A549 (cell line): ENCODE measurements around the gene MPI. TPM values are rescaled to one million over a fixed set of nuclear protein-coding genes. Genes with fewer than 3 reads are reported as not detected.

ENCODE experiments used
- ATAC-seq, 2 experiments: fragments of 200-7000 bp in 1 of 2; fragments of >200 bp in 1 of 2; cut with Nextera tagmentation in 1 of 2; cut with Tn5 transposase in 1 of 2; 3 replicates each; pipeline versions ENCODE4 v1.8.0 to v1.9.1; 2018 to 2020; ENCODE audit warnings: mild to moderate bottlenecking in 1 of 2, moderate library complexity in 1 of 2
- CTCF ChIA-PET: fragments of 300-600 bp; sonication (Branson Sonifier 250); formaldehyde crosslinking; extraction: SDS; loops from one replicate; lab custom pipeline; 2021; ENCODE audit warnings: antibody characterized with exemption, inconsistent platforms; lab: Yijun Ruan, JAX
- POLR2A ChIA-PET: fragments of 350-600 bp; formaldehyde crosslinking; extraction: SDS; loops from one replicate; lab custom pipeline; 2021; ENCODE audit warnings: antibody characterized with exemption, inconsistent platforms; lab: Yijun Ruan, JAX
- DNase-seq, 2 experiments: peaks; one replicate each; pipeline versions ENCODE4 v3.0.0 to v3.0.0-alpha.2; 2011 to 2016; ENCODE audit warnings: low read depth in 1 of 2, low spot score in 1 of 2
- FAIRE-seq: peaks from 2 replicates; lab custom pipeline; 2011; peaks lifted over from hg19 to GRCh38; lab: Jason Lieb, UNC
- H3K27ac ChIP-seq, 2 experiments: fragments of >200 bp; sonication (Bioruptor Twin); formaldehyde crosslinking; 3 replicates each; pipeline ENCODE4 v1.5.1; 2016 to 2017
- H3K4me1 ChIP-seq: fragments of >200 bp; sonication (Bioruptor Twin); formaldehyde crosslinking; 3 replicates; pipeline ENCODE4 v1.6.1; 2016
- H3K4me2 ChIP-seq: fragments of >200 bp; sonication (Bioruptor Twin); formaldehyde crosslinking; 3 replicates; pipeline ENCODE4 v1.6.1; 2016
- H3K4me3 ChIP-seq: fragments of >200 bp; sonication (Bioruptor Twin); formaldehyde crosslinking; 3 replicates; pipeline ENCODE4 v1.5.1; 2016
- H3K9me3 ChIP-seq: fragments of >200 bp; sonication (Bioruptor Twin); formaldehyde crosslinking; 3 replicates; pipeline ENCODE4 v1.6.1; 2016
- CBX2 ChIP-seq: fragments of 200-600 bp; sonication (generic); IDR thresholded peaks from 2 replicates; pipeline ENCODE4 v1.6.1; 2016; ENCODE audit warnings: low read depth, mild to moderate bottlenecking, borderline replicate concordance
- CHD4 ChIP-seq: fragments of 200-600 bp; sonication (generic); IDR thresholded peaks from 2 replicates; pipeline ENCODE4 v1.6.1; 2016; ENCODE audit warnings: antibody characterized with exemption, mild to moderate bottlenecking, borderline replicate concordance
- FOSL2 ChIP-seq, 2 experiments: fragments of 450-650 bp in 1 of 2; fragments of >200 bp in 1 of 2; sonication (Bioruptor Twin) in 1 of 2; formaldehyde crosslinking; IDR thresholded peaks; 2 replicates each; pipeline versions ENCODE4 v1.5.0 to v1.6.1; 2016 to 2020; ENCODE audit warnings: mild to moderate bottlenecking in 1 of 2, moderate library complexity in 1 of 2
- FOXS1 ChIP-seq: fragments of 250-450 bp; sonication (Bioruptor Pico); IDR thresholded peaks from 2 replicates; pipeline ENCODE4 v1.5.0; 2020; ENCODE audit warnings: mild to moderate bottlenecking, moderate library complexity
- GATA3 ChIP-seq: IDR thresholded peaks from 2 replicates; pipeline ENCODE4 v1.6.1; 2012; ENCODE audit warnings: borderline replicate concordance
- HDAC2 ChIP-seq: fragments of 200-600 bp; sonication (generic); IDR thresholded peaks from 2 replicates; pipeline ENCODE4 v1.6.1; 2016
- HOXA7 ChIP-seq: fragments of 250-450 bp; sonication (Bioruptor Pico); IDR thresholded peaks from 2 replicates; pipeline ENCODE4 v1.5.0; 2020; ENCODE audit warnings: mild to moderate bottlenecking, moderate library complexity
- HOXB5 ChIP-seq: fragments of 250-450 bp; sonication (Bioruptor Pico); IDR thresholded peaks from 2 replicates; pipeline ENCODE4 v1.5.0; 2020; ENCODE audit warnings: mild to moderate bottlenecking, moderate library complexity
- JUN ChIP-seq, 2 experiments: fragments of >200 bp; sonication (Bioruptor Twin); formaldehyde crosslinking; IDR thresholded peaks; 2 replicates in 1 of 2; 3 replicates in 1 of 2; pipeline ENCODE4 v1.6.1; 2016 to 2017
- JUNB ChIP-seq: fragments of >200 bp; sonication (Bioruptor Twin); formaldehyde crosslinking; IDR thresholded peaks from 2 replicates; pipeline ENCODE4 v1.6.1; 2016
- MAZ ChIP-seq: fragments of 150-350 bp; IDR thresholded peaks from 2 replicates; pipeline ENCODE4 v1.6.1; 2014; ENCODE audit warnings: antibody characterized with exemption, low read depth, low read length, borderline replicate concordance
- NR3C1 ChIP-seq: fragments of >200 bp; sonication (Bioruptor Twin); formaldehyde crosslinking; IDR thresholded peaks from 3 replicates; pipeline ENCODE4 v1.6.1; 2017
- POLR2AphosphoS2 ChIP-seq: conservative IDR thresholded peaks from 2 replicates; pipeline ENCODE4 v1.6.1; 2012; ENCODE audit warnings: low read length, improper control_type of control experiment, inconsistent platforms
- RARB ChIP-seq: fragments of 250-450 bp; sonication (Bioruptor Pico); IDR thresholded peaks from 2 replicates; pipeline ENCODE4 v1.8.0; 2021; ENCODE audit warnings: mild to moderate bottlenecking, moderate library complexity
- RCOR1 ChIP-seq: fragments of 150-350 bp; IDR thresholded peaks from 2 replicates; pipeline ENCODE4 v1.6.1; 2014; ENCODE audit warnings: antibody characterized with exemption, low read length, low read depth
- RNF2 ChIP-seq: fragments of 200-600 bp; sonication (generic); IDR thresholded peaks from 2 replicates; pipeline ENCODE4 v1.6.1; 2016; ENCODE audit warnings: low read depth, mild to moderate bottlenecking, antibody characterized with exemption, moderate library complexity, borderline replicate concordance
- SREBF2 ChIP-seq: fragments of 450-650 bp; IDR thresholded peaks from 2 replicates; pipeline ENCODE4 v1.6.1; 2014; ENCODE audit warnings: mild to moderate bottlenecking, moderate library complexity
- TP53 ChIP-seq: fragments of 250-450 bp; sonication (Bioruptor Pico); IDR thresholded peaks from 2 replicates; pipeline ENCODE4 v1.5.0; 2021; ENCODE audit warnings: mild to moderate bottlenecking, moderate library complexity
- ZNF302 ChIP-seq: fragments of 250-450 bp; sonication (Bioruptor Pico); IDR thresholded peaks from 2 replicates; pipeline ENCODE4 v1.9.0; 2021; ENCODE audit warnings: inconsistent platforms, mild to moderate bottlenecking, moderate library complexity
- ZSCAN20 ChIP-seq: fragments of 250-450 bp; sonication (Bioruptor Pico); IDR thresholded peaks from 2 replicates; pipeline ENCODE4 v1.8.0; 2022; ENCODE audit warnings: mild to moderate bottlenecking, moderate library complexity
- WGBS: methylation state at CpG from one replicate; pipeline ENCODE4 v1.1.6; 2017; ENCODE audit errors: missing lambda C conversion rate; 5-methylcytosine and 5-hydroxymethylcytosine counted together
- polyA plus RNA-seq, 4 experiments: library from polyadenylated mRNA; depleted of rRNA in 3 of 4; stranded (reverse); fragments of >200 nt; fragmentation: RNase III in 1 of 4; extraction: RNeasy Plus Mini Kit Qiagen cat#74134 plus additional on column Dnase treatment in 1 of 4; gene quantifications; 2 replicates in 3 of 4; 3 replicates in 1 of 4; pipeline ENCODE4 v1.2.3, GENCODE V29; 2011 to 2017
- TF ChIP-seq, protein P1 (sequence below): fragments of >200 bp; sonication (Bioruptor Twin); formaldehyde crosslinking; IDR thresholded peaks from 2 replicates; pipeline ENCODE4 v1.6.1; 2016
- TF ChIP-seq, protein P2 (sequence below): fragments of >200 bp; sonication (Bioruptor Twin); formaldehyde crosslinking; IDR thresholded peaks from 3 replicates; pipeline ENCODE4 v1.5.1; 2016
- TF ChIP-seq, protein P3 (sequence below): fragments of 450-650 bp; IDR thresholded peaks from 2 replicates; pipeline ENCODE4 v1.6.1; 2014; ENCODE audit warnings: antibody characterized with exemption
- TF ChIP-seq, protein P4 (sequence below): IDR thresholded peaks from 2 replicates; pipeline ENCODE4 v1.6.1; 2012

MPI gene
- polyA plus RNA-seq, 2 of the 4 experiments (the other 2 are of a cell fraction) = 39.9 to 53.7 TPM

DNA sequence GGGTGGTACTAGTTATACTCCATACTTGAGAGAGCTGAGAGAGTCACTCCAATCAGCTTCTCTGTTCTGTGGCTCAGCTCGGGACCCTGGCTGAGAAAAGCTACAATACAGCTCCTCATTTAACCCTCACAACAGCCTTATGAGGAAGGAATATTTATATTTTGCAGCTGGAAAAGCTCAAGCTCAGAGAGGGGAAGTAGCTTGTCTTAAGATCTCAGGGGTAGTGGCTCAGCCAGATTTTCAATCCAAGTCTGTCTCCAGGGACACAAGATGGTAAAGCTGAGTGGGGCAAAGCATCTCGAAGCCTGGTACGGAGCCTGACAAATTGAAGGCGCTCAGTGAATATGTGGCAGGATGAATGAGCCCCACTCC, 31.5 kb upstream of the MPI start:
- ATAC-seq = no peak
- DNase-seq = no peak
- 93% methylated on average over 4 of the region's 4 CpGs for WGBS
- H3K4me3 ChIP-seq = no peak overlapping the region
- TF ChIP-seq, protein P1, sequence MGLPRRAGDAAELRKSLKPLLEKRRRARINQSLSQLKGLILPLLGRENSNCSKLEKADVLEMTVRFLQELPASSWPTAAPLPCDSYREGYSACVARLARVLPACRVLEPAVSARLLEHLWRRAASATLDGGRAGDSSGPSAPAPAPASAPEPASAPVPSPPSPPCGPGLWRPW = no peak
- TF ChIP-seq RARB (CRISPR knock-in tag) (no peak), RNF2 (no peak), JUNB (no peak), JUN (IDR thresholded peaks at IDR 0.05) (no peak), SREBF2 (no peak), CHD4 (no peak), POLR2AphosphoS2 (no peak), HOXB5 (no peak), HDAC2 (no peak), TP53 (CRISPR knock-in tag) (no peak), MAZ (no peak), CBX2 (no peak), RCOR1 (no peak), NR3C1 (no peak), GATA3 (no peak), FOXS1 (CRISPR knock-in tag) (no peak)
- TF ChIP-seq, protein P2, sequence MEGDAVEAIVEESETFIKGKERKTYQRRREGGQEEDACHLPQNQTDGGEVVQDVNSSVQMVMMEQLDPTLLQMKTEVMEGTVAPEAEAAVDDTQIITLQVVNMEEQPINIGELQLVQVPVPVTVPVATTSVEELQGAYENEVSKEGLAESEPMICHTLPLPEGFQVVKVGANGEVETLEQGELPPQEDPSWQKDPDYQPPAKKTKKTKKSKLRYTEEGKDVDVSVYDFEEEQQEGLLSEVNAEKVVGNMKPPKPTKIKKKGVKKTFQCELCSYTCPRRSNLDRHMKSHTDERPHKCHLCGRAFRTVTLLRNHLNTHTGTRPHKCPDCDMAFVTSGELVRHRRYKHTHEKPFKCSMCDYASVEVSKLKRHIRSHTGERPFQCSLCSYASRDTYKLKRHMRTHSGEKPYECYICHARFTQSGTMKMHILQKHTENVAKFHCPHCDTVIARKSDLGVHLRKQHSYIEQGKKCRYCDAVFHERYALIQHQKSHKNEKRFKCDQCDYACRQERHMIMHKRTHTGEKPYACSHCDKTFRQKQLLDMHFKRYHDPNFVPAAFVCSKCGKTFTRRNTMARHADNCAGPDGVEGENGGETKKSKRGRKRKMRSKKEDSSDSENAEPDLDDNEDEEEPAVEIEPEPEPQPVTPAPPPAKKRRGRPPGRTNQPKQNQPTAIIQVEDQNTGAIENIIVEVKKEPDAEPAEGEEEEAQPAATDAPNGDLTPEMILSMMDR = no peak
- TF ChIP-seq, protein P3, sequence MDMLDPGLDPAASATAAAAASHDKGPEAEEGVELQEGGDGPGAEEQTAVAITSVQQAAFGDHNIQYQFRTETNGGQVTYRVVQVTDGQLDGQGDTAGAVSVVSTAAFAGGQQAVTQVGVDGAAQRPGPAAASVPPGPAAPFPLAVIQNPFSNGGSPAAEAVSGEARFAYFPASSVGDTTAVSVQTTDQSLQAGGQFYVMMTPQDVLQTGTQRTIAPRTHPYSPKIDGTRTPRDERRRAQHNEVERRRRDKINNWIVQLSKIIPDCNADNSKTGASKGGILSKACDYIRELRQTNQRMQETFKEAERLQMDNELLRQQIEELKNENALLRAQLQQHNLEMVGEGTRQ = no peak
- TF ChIP-seq, protein P4, sequence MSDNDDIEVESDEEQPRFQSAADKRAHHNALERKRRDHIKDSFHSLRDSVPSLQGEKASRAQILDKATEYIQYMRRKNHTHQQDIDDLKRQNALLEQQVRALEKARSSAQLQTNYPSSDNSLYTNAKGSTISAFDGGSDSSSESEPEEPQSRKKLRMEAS = no peak
- TF ChIP-seq, all 56 proteins: peak for 0
- H3K4me2 ChIP-seq = no peak overlapping the region
- POLR2A ChIA-PET = no interaction called here
- no peak for FAIRE-seq
- CTCF ChIA-PET = interaction anchor here (0.5 to 2.2 kb wide), 4 partner anchors 10 to 89 kb away, joined by 3 to 9 read pairs (median 4); no protein-coding TSS in a partner anchor
- H3K9me3 ChIP-seq = no peaks in the 10 kb centered on the region
- H3K4me1 ChIP-seq = peaks cover 10% of the 10 kb centered on the region; the same call in 2 of the 3 replicates
- H3K27ac ChIP-seq = no peak overlapping the region

DNA sequence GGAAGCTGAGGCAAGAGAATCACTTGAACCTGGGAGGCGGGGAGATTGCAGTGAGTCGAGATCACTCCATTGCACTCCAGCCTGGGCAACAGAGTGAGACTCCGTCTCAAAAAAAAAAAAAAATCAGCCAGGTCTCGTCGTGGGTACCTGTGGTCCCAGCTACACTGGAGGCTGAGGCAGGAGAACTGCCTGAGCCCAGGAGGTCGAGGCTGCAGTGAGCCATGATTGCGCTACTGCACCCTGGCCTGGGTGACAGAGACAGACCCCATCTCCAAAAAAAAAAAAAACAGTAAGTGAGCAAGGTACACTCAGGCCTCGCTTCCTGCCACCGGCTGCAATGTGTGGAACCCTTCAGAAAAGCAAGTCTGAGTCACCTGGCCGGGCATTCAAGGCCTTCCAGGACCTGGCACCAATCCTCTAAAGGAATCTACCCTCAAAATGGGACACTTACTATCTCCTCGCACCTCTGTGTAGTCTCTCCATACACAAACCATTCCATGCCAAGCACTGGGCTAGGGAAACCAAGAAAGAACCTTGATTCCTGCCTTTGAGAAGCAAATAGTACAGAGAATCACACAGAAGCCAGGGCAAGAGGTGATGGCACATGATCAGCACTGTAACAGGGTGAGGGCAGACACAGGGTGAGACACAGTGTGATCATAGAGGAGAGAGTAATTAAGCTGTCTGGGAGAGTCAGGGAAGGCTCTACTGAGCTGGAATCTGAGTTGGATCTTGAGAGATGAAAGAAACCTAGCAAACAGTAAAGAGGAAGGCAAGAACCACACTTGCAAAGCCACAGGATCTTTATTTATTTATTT, 26.4 kb upstream of the MPI start:
- Histone ChIP-seq H3K4me1 (peaks cover 48% of the 10 kb centered on the region), H3K9me3 (no peaks in the 10 kb centered on the region), H3K27ac (peak overlapping the region in 1 of 2 experiments; percentile 53; a peak in 3 of 6 replicates), H3K4me3 (no peak overlapping the region), H3K4me2 (no peak overlapping the region)
- WGBS = 68% methylated on average over 11 of the region's 11 CpGs
- POLR2A ChIA-PET = interaction anchor here (2.4 kb wide), 1 partner anchor 10 kb away, joined by 5 read pairs; the partner anchor contains the start of gene SCAMP2
- DNase-seq (no peak), FAIRE-seq (no peak), ATAC-seq (peak; percentile 49 to 57; a peak in 4 of 6 replicates)
- no peak for TF ChIP-seq RNF2
- no peak for TF ChIP-seq SREBF2
- TF ChIP-seq ZNF302 = no peak
- no peak for TF ChIP-seq FOSL2 (IDR thresholded peaks at IDR 0.05)
- TF ChIP-seq FOSL2 (CRISPR knock-in tag; IDR thresholded peaks at IDR 0.05) = no peak
- no peak for TF ChIP-seq TP53 (CRISPR knock-in tag)
- TF ChIP-seq, protein P4 = no peak
- TF ChIP-seq, protein P2 = no peak
- no peak for TF ChIP-seq ZSCAN20 (CRISPR knock-in tag)
- no peak for TF ChIP-seq HOXA7 (CRISPR knock-in tag)
- no peak for TF ChIP-seq HDAC2
- no peak for TF ChIP-seq NR3C1
- CTCF ChIA-PET = interaction anchor here (0.5 to 2.2 kb wide), 8 partner anchors 7 to 1026 kb away, joined by 3 to 12 read pairs (median 3); partner anchors contain the start of gene ULK3
